Gastrocnemius medialis (tissue), 4 donors: ENCODE data around the gene ZMYND8.

ENCODE experiments used
- CTCF ChIP-seq, 5 experiments: fragments of 450-650 bp in 3 of 5; fragments of 200-600 bp in 2 of 5; sonication (generic) in 2 of 5; IDR thresholded peaks in 4 of 5; conservative IDR thresholded peaks in 1 of 5; 1 replicate in 4 of 5; 2 replicates in 1 of 5; pipeline ENCODE4 v1.5.1; 2016 to 2019; ENCODE audit warnings: antibody characterized with exemption in 5 of 5, mild to moderate bottlenecking in 3 of 5, moderate library complexity in 3 of 5
- POLR2A ChIP-seq, 2 donors: fragments of 450-650 bp; IDR thresholded peaks; one replicate each; pipeline ENCODE4 v1.6.1; 2017; ENCODE audit warnings: antibody characterized with exemption in 2 of 2, mild to moderate bottlenecking in 2 of 2, moderate library complexity in 2 of 2

GRCh38 chr20:47335251-47336128, 21.0 kb downstream of the ZMYND8 start:
- TF ChIP-seq POLR2A (IDR thresholded peaks at IDR 0.05) (no peak), CTCF (IDR thresholded peaks at IDR 0.05 in 4 of 5, conservative IDR thresholded peaks at IDR 0.05 in 1 of 5) (no peak)
